ENCODE measurements around the gene NRG4. TPM values are rescaled to one million over a fixed set of nuclear protein-coding genes. Genes with fewer than 3 reads are reported as not detected.

NRG4 gene
- total and polyA plus RNA-seq, 11 donors = 1.1 TPM; not detected in 10

- no peaks in the 10 kb centered on the region for H3K36me3 ChIP-seq
- WGBS, 4 donors = 63 to 76% (median 64%) methylated on average over 2 of the region's 2 CpGs
- DNase-seq (no peak), ATAC-seq (no peak)
- no peak overlapping the region for H3K4me3 ChIP-seq
- H3K4me1 ChIP-seq = no peaks in the 10 kb centered on the region
- H3K27me3 ChIP-seq = peaks cover 0 to 24% (median 0%) of the 10 kb centered on the region in 9 donors
- H3K27ac ChIP-seq = no peak overlapping the region
- no peak for TF ChIP-seq CTCF (IDR thresholded peaks at IDR 0.05)
- no peak for TF ChIP-seq POLR2A (IDR thresholded peaks at IDR 0.05)
- H3K9me3 ChIP-seq = peaks cover 0 to 10% (median 0%) of the 10 kb centered on the region in 12 donors
- intact Hi-C loops (cut with DNase I) = no loop called here
Observed at GRCh38 chr15:76010613-76011012, 1.6 kb downstream of the NRG4 start.

DNA sequence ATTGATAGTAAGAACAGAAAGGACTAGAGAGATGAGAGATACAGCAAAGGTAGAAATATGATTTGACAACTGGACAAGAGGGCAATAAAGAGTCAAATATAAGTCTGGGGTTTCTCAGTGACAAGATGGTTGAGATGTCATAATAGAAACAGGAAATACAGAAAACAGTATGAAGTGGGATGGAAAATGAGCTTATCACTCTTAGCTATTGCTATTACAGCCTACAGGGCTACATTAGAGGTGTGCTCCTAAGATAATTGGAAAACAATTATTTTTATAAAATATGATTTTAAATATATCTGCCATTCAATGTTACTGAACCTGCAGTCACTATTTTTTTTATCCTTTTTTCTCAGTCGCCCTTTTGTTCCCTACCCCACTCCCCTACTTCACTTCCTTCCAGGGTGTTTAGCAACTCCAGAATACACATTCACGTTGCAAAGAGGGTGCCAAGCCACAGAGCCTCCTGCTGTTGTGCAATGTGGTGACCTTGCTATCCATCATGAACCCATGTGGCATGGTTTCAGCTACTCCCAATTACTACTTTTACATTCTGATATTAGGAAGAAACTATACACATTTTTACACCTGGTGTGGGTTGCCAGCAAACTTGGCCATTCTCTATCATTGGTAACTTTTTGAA is 6.0 kb downstream of the NRG4 start:
- Histone ChIP-seq H3K36me3 (no peaks in the 10 kb centered on the region), H3K9me3 (peaks cover 0 to 6% (median 0%) of the 10 kb centered on the region in 12 donors), H3K27ac (no peak overlapping the region), H3K27me3 (peaks cover 0 to 32% (median 0%) of the 10 kb centered on the region in 9 donors), H3K4me1 (no peaks in the 10 kb centered on the region), H3K4me3 (no peak overlapping the region)
- no peak for TF ChIP-seq CTCF (IDR thresholded peaks at IDR 0.05)
- no peak for TF ChIP-seq POLR2A (IDR thresholded peaks at IDR 0.05)
- intact Hi-C loops (cut with DNase I) = no loop called here
- WGBS, 4 donors = 28 to 42% (median 38%) methylated on average over 2 of the region's 2 CpGs
- ATAC-seq (no peak), DNase-seq (no peak)

GRCh38 chr15:76003364-76003763 is 8.9 kb downstream of the NRG4 start:
- TF ChIP-seq POLR2A (IDR thresholded peaks at IDR 0.05) (no peak), CTCF (IDR thresholded peaks at IDR 0.05) (no peak)
- H3K27me3 ChIP-seq = peaks cover 0 to 11% (median 0%) of the 10 kb centered on the region in 9 donors
- no peak overlapping the region for H3K4me3 ChIP-seq
- intact Hi-C loops (cut with DNase I) = no loop called here
- H3K27ac ChIP-seq = no peak overlapping the region
- no peaks in the 10 kb centered on the region for H3K4me1 ChIP-seq
- no peak for DNase-seq
- H3K9me3 ChIP-seq = peaks cover 0 to 6% (median 0%) of the 10 kb centered on the region in 12 donors
- ATAC-seq = no peak
- no peaks in the 10 kb centered on the region for H3K36me3 ChIP-seq

DNA sequence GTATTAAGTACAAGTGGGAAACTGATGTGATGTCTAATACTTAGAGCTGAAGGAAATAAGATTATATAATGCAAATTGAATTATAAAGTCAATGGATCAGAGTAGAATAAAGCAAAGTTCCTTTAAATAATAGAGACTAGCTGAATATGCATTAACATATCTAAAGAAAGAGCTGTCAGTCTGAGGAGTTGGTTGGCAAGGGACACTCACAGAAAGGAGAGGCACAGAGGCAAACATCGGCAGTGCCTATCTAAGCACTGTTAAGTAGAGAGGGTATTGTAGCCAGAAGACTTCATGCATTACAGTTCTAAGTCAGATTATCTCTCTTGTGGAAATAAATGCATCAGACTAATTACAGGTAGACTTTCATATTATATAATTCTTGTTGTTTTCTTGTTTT is 16.6 kb downstream of the NRG4 start:
- ATAC-seq (no peak), DNase-seq (no peak)
- Histone ChIP-seq H3K9me3 (peaks cover 0 to 11% (median 0%) of the 10 kb centered on the region in 12 donors), H3K4me3 (no peak overlapping the region), H3K27me3 (peaks cover 0 to 14% (median 0%) of the 10 kb centered on the region in 9 donors), H3K36me3 (no peaks in the 10 kb centered on the region), H3K27ac (no peak overlapping the region), H3K4me1 (no peaks in the 10 kb centered on the region)
- no peak for TF ChIP-seq POLR2A (IDR thresholded peaks at IDR 0.05)
- TF ChIP-seq CTCF (IDR thresholded peaks at IDR 0.05) = no peak
- WGBS, 4 donors = 52 to 66% (median 57%) methylated on average over 1 of the region's 1 CpG
- intact Hi-C loops (cut with DNase I) = no loop called here
